IMR-90 (cell line): ENCODE results near the gene COL18A1.

ENCODE experiments used
- CEBPB ChIP-seq: IDR thresholded peaks from 2 replicates; pipeline ENCODE4 v1.6.1; 2012; ENCODE audit warnings: low read depth, low read length, improper control_type of control experiment
- MXI1 ChIP-seq: IDR thresholded peaks from 2 replicates; pipeline ENCODE4 v1.6.1; 2012; ENCODE audit warnings: low read depth, mild to moderate bottlenecking, low read length, moderate library complexity, borderline replicate concordance
- NFE2L2 ChIP-seq: fragments of 150-350 bp; IDR thresholded peaks from 2 replicates; pipeline ENCODE4 v1.6.1; 2016; ENCODE audit warnings: low read depth, mild to moderate bottlenecking, low read length
- POLR2A ChIP-seq: IDR thresholded peaks from 2 replicates; pipeline ENCODE4 v1.6.1; 2012; ENCODE audit warnings: mild to moderate bottlenecking, low read depth, low read length
- RAD21 ChIP-seq: IDR thresholded peaks from 2 replicates; pipeline ENCODE4 v1.6.1; 2012; ENCODE audit warnings: low read length, improper control_type of control experiment
- RCOR1 ChIP-seq: IDR thresholded peaks from 2 replicates; pipeline ENCODE4 v1.6.1; 2012; ENCODE audit warnings: mild to moderate bottlenecking, low read length, improper control_type of control experiment; ENCODE audit not compliant: insufficient replicate concordance
- RFX5 ChIP-seq: IDR thresholded peaks from 2 replicates; pipeline ENCODE4 v1.8.0; 2012; ENCODE audit warnings: low read depth, mild to moderate bottlenecking, low read length, moderate library complexity
- SMC3 ChIP-seq: fragments of 150-350 bp; IDR thresholded peaks from 2 replicates; pipeline ENCODE4 v1.6.1; 2016; ENCODE audit warnings: low read depth, mild to moderate bottlenecking, antibody characterized with exemption, low read length, moderate library complexity
- USF2 ChIP-seq: fragments of 150-350 bp; IDR thresholded peaks from 2 replicates; pipeline ENCODE4 v1.6.1; 2017; ENCODE audit warnings: mild to moderate bottlenecking, antibody characterized with exemption, low read length, low read depth
- TF ChIP-seq, protein P1 (sequence below): conservative IDR thresholded peaks from 2 replicates; pipeline ENCODE4 v1.5.1; 2012; ENCODE audit warnings: mild to moderate bottlenecking, low read depth, low read length, improper control_type of control experiment

GRCh38 chr21:45540601-45540970, 135.6 kb downstream of the COL18A1 start:
- TF ChIP-seq POLR2A = no peak
- TF ChIP-seq, protein P1, sequence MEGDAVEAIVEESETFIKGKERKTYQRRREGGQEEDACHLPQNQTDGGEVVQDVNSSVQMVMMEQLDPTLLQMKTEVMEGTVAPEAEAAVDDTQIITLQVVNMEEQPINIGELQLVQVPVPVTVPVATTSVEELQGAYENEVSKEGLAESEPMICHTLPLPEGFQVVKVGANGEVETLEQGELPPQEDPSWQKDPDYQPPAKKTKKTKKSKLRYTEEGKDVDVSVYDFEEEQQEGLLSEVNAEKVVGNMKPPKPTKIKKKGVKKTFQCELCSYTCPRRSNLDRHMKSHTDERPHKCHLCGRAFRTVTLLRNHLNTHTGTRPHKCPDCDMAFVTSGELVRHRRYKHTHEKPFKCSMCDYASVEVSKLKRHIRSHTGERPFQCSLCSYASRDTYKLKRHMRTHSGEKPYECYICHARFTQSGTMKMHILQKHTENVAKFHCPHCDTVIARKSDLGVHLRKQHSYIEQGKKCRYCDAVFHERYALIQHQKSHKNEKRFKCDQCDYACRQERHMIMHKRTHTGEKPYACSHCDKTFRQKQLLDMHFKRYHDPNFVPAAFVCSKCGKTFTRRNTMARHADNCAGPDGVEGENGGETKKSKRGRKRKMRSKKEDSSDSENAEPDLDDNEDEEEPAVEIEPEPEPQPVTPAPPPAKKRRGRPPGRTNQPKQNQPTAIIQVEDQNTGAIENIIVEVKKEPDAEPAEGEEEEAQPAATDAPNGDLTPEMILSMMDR = no peak
- TF ChIP-seq RFX5 = no peak
- TF ChIP-seq CEBPB = no peak
- no peak for TF ChIP-seq MXI1
- no peak for TF ChIP-seq NFE2L2
- TF ChIP-seq USF2 = no peak
- no peak for TF ChIP-seq RAD21
- no peak for TF ChIP-seq SMC3
- TF ChIP-seq RCOR1 = no peak
